HFFc6 (cell line): ENCODE data around the gene TMEM219. TPM values are rescaled to one million over a fixed set of nuclear protein-coding genes. Genes with fewer than 3 reads are reported as not detected.
"Not testable (repeated sequence)": the region's sequence is repeated elsewhere in the genome, so short reads cannot be mapped to it uniquely, and the experiment has no call there.

Experiments used
- DNase-seq: peaks from one replicate; pipeline ENCODE4 v3.0.0-alpha.2; 2018
- H3K27ac Mint-ChIP-seq: 2 replicates; pipeline ENCODE4 v1.8.0; 2020; ENCODE audit warnings: mild to moderate bottlenecking, mixed read lengths
- H3K27me3 Mint-ChIP-seq: 2 replicates; pipeline ENCODE4 v1.8.0; 2021; ENCODE audit warnings: mild to moderate bottlenecking, moderate library complexity, mixed read lengths; ENCODE audit not compliant: insufficient read depth
- H3K36me3 Mint-ChIP-seq: 2 replicates; pipeline ENCODE4 v1.8.0; 2021; ENCODE audit warnings: low read depth, mixed read lengths
- H3K4me1 Mint-ChIP-seq: 2 replicates; pipeline ENCODE4 v1.8.0; 2020; ENCODE audit warnings: low read depth, mixed read lengths
- H3K4me3 Mint-ChIP-seq: 2 replicates; pipeline ENCODE4 v1.8.0; 2020; ENCODE audit warnings: mild to moderate bottlenecking, moderate library complexity, mixed read lengths
- H3K9me3 Mint-ChIP-seq: 2 replicates; pipeline ENCODE4 v1.8.0; 2020; ENCODE audit warnings: mild to moderate bottlenecking, mixed read lengths
- CTCF ChIP-seq: fragments of 200-600 bp; sonication (generic); IDR thresholded peaks from 2 replicates; pipeline ENCODE4 v1.5.0; 2021; ENCODE audit warnings: antibody characterized with exemption, mild to moderate bottlenecking
- total RNA-seq, 6 experiments: library from RNA; stranded (reverse); fragmentation: NEBNext Ultra II Directional; extraction: Animal tissue kit (Norgen Biotek cat#: 25700); gene quantifications; 2 replicates in 1 of 6; 3 replicates in 5 of 6; pipeline ENCODE4 v1.2.3, GENCODE V29; 2021

TMEM219 gene
- total RNA-seq, 6 experiments from 2014 or later, result 105 to 122 (median 110) TPM

- Mint-ChIP-seq H3K9me3 (no peaks in the 10 kb centered on the region), H3K27me3 (no peaks in the 10 kb centered on the region; the same call in 1 of the 2 replicates), H3K4me3 (no peak overlapping the region), H3K4me1 (peaks cover 19% of the 10 kb centered on the region), H3K36me3 (no peaks in the 10 kb centered on the region), H3K27ac (no peak overlapping the region)
- TF ChIP-seq CTCF, result no peak
- no peak for DNase-seq
Measured at GRCh38 chr16:29959293-29959692, 2.6 kb upstream of the TMEM219 start.

- H3K4me1 Mint-ChIP-seq, result peaks cover 19% of the 10 kb centered on the region
- H3K27me3 Mint-ChIP-seq, DNase-seq, H3K9me3 Mint-ChIP-seq, H3K4me3 Mint-ChIP-seq, H3K36me3 Mint-ChIP-seq, H3K27ac Mint-ChIP-seq: not testable (repeated sequence)
Measured at GRCh38 chr16:29959821-29960220, 2.1 kb upstream of the TMEM219 start.

- no peaks in the 10 kb centered on the region for H3K9me3 Mint-ChIP-seq
- no peak for TF ChIP-seq CTCF
- peaks cover 19% of the 10 kb centered on the region for H3K4me1 Mint-ChIP-seq
- H3K27ac Mint-ChIP-seq, result peak overlapping the region; percentile 93
- peak overlapping the region; percentile 96 for H3K4me3 Mint-ChIP-seq
- no peaks in the 10 kb centered on the region; the same call in 1 of the 2 replicates for H3K27me3 Mint-ChIP-seq
- no peak for DNase-seq
- H3K36me3 Mint-ChIP-seq, result no peaks in the 10 kb centered on the region
Measured at GRCh38 chr16:29961127-29961478, 776 bp upstream of the TMEM219 start.

- H3K4me3 Mint-ChIP-seq, result peak overlapping the region; percentile 96
- no peak for TF ChIP-seq CTCF
- H3K4me1 Mint-ChIP-seq, result peaks cover 19% of the 10 kb centered on the region
- no peaks in the 10 kb centered on the region for H3K36me3 Mint-ChIP-seq
- no peaks in the 10 kb centered on the region for H3K9me3 Mint-ChIP-seq
- no peaks in the 10 kb centered on the region; the same call in 1 of the 2 replicates for H3K27me3 Mint-ChIP-seq
- H3K27ac Mint-ChIP-seq, result peak overlapping the region; percentile 93
- DNase-seq, result peak; percentile 7
Measured at GRCh38 chr16:29962344-29962994, 590 bp downstream of the TMEM219 start.

- TF ChIP-seq CTCF, result no peak
- peak overlapping the region; percentile 96 for H3K4me3 Mint-ChIP-seq
Measured at GRCh38 chr16:29963021-29963743, 1.3 kb downstream of the TMEM219 start.

GRCh38 chr16:29968205-29968604 is 6.3 kb downstream of the TMEM219 start:
- Mint-ChIP-seq H3K9me3 (peaks cover 2% of the 10 kb centered on the region; the same call in 1 of the 2 replicates), H3K4me1 (peaks cover 6% of the 10 kb centered on the region), H3K36me3 (peaks cover 24% of the 10 kb centered on the region), H3K4me3 (no peak overlapping the region), H3K27ac (no peak overlapping the region), H3K27me3 (no peaks in the 10 kb centered on the region)
- no peak for TF ChIP-seq CTCF
- DNase-seq, result no peak

More at GRCh38 chr16:29963021-29963743, 1.3 kb downstream of the TMEM219 start:
- Mint-ChIP-seq H3K27ac (peak overlapping the region; percentile 93), H3K4me1 (peaks cover 19% of the 10 kb centered on the region), H3K36me3 (no peaks in the 10 kb centered on the region), H3K27me3 (no peaks in the 10 kb centered on the region; the same call in 1 of the 2 replicates), H3K9me3 (no peaks in the 10 kb centered on the region)
- no peak for DNase-seq
